Endothelial cell (in vitro differentiated cells): ENCODE data around the gene LRFN2. TPM values are rescaled to one million over a fixed set of nuclear protein-coding genes. Genes with fewer than 3 reads are reported as not detected.

Source experiments
- DNase-seq: peaks from one replicate; pipeline ENCODE4 v3.0.0; 2021; ENCODE audit warnings: low spot score
- H3K27ac Mint-ChIP-seq: one replicate; pipeline ENCODE4 v1.8.0; 2021; ENCODE audit warnings: mixed read lengths, inconsistent platforms; ENCODE audit not compliant: unreplicated experiment
- H3K27me3 Mint-ChIP-seq: one replicate; pipeline ENCODE4 v1.8.0; 2021; ENCODE audit warnings: mild to moderate bottlenecking, moderate library complexity, mixed read lengths, inconsistent platforms; ENCODE audit not compliant: unreplicated experiment
- H3K36me3 Mint-ChIP-seq: one replicate; pipeline ENCODE4 v1.8.0; 2021; ENCODE audit warnings: mild to moderate bottlenecking, low read depth, mixed read lengths, inconsistent platforms; ENCODE audit not compliant: unreplicated experiment
- H3K4me1 Mint-ChIP-seq: one replicate; pipeline ENCODE4 v1.8.0; 2021; ENCODE audit warnings: mild to moderate bottlenecking, mixed read lengths, inconsistent platforms; ENCODE audit not compliant: unreplicated experiment
- H3K4me3 Mint-ChIP-seq: one replicate; pipeline ENCODE4 v1.8.0; 2021; ENCODE audit warnings: mild to moderate bottlenecking, mixed read lengths, inconsistent platforms; ENCODE audit not compliant: unreplicated experiment
- H3K9me3 Mint-ChIP-seq: one replicate; pipeline ENCODE4 v1.8.0; 2021; ENCODE audit warnings: mixed read lengths, inconsistent platforms; ENCODE audit not compliant: unreplicated experiment
- total RNA-seq: library from RNA; stranded (reverse); fragmentation: NEBNext Ultra II Directional; extraction: Animal tissue kit (Norgen Biotek cat#: 25700); gene quantifications from one replicate; pipeline ENCODE4 v1.2.1, GENCODE V29; 2021; ENCODE audit not compliant: unreplicated experiment
- TF ChIP-seq, protein P1 (sequence below): fragments of 200-600 bp; sonication (generic); IDR thresholded peaks from one replicate; pipeline ENCODE4 v1.5.0; 2021; ENCODE audit warnings: antibody characterized with exemption; ENCODE audit not compliant: unreplicated experiment

The LRFN2 gene
- total RNA-seq, 1 donor from 2014 or later = 0.59 TPM

DNA sequence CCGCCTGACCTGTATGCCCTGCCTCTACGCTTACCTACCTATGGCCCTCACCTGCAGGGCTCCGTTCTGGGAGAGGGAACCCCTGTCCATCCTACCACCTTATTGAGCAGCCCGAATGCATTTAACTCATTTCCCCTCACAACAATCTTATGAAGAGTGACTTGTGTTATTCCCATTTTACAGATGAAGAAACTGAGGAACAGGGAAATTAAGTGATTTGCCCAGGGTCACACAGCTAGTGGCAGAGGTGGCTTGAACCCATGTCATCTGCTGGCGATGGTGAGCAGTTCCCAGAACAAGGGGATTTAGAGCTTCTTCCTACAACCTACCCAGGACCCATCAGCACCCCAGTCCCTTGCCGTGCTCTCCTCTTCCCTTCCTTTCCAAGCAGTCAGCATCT is 42.3 kb upstream of the LRFN2 start:
- no peak overlapping the region for H3K27ac Mint-ChIP-seq
- H3K9me3 Mint-ChIP-seq = no peaks in the 10 kb centered on the region
- TF ChIP-seq, protein P1, sequence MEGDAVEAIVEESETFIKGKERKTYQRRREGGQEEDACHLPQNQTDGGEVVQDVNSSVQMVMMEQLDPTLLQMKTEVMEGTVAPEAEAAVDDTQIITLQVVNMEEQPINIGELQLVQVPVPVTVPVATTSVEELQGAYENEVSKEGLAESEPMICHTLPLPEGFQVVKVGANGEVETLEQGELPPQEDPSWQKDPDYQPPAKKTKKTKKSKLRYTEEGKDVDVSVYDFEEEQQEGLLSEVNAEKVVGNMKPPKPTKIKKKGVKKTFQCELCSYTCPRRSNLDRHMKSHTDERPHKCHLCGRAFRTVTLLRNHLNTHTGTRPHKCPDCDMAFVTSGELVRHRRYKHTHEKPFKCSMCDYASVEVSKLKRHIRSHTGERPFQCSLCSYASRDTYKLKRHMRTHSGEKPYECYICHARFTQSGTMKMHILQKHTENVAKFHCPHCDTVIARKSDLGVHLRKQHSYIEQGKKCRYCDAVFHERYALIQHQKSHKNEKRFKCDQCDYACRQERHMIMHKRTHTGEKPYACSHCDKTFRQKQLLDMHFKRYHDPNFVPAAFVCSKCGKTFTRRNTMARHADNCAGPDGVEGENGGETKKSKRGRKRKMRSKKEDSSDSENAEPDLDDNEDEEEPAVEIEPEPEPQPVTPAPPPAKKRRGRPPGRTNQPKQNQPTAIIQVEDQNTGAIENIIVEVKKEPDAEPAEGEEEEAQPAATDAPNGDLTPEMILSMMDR = no peak

DNA sequence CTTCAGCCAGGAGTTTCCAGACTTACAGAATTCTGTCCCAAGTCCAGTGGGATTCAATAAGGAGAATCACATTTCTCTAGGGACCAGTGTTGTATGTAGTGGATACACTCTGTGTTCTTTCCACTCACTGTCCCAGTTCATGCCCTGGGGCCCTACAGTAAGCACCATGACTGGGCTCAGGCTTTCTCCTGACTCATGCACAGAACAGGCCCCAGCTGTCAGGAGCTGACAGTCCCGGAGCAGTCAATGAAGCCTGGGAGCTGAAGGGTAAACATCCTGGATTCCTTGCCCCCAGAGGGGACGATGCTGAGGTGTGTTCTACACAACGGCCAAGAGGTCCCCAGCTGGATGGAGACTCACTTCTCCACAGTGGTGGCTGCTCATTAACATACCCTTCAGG is 40.2 kb upstream of the LRFN2 start:
- Mint-ChIP-seq H3K27me3 (peaks cover 8% of the 10 kb centered on the region), H3K4me1 (peaks cover 15% of the 10 kb centered on the region), H3K27ac (no peak overlapping the region), H3K4me3 (no peak overlapping the region), H3K36me3 (no peaks in the 10 kb centered on the region), H3K9me3 (no peaks in the 10 kb centered on the region)
- TF ChIP-seq, protein P1 = no peak
- DNase-seq = no peak

More for the DNA sequence above, 42.3 kb upstream of the LRFN2 start:
- Mint-ChIP-seq H3K4me3 (no peak overlapping the region), H3K4me1 (peaks cover 16% of the 10 kb centered on the region), H3K36me3 (no peaks in the 10 kb centered on the region), H3K27me3 (peaks cover 9% of the 10 kb centered on the region)
- no peak for DNase-seq

DNA sequence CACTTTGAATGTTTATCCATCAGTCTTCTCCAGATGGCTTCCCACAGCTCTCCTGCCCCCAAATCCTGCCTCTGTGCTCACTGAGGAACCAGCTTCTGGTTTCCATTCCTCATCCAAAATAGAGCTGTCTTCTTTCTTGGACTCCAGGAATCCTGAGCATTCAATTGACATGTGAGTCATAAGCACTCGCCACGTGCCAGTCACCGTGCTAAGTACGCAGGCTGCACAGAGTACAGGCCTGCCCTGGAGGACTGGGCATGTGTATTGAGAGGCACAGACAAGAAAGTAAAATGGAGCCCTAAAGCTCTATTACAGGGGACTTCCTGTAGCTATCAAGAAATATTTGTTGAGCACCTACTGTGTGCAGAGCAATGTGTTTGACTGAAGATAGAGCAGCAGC is 39.7 kb upstream of the LRFN2 start:
- TF ChIP-seq, protein P1 = no peak
- no peaks in the 10 kb centered on the region for H3K9me3 Mint-ChIP-seq

DNA sequence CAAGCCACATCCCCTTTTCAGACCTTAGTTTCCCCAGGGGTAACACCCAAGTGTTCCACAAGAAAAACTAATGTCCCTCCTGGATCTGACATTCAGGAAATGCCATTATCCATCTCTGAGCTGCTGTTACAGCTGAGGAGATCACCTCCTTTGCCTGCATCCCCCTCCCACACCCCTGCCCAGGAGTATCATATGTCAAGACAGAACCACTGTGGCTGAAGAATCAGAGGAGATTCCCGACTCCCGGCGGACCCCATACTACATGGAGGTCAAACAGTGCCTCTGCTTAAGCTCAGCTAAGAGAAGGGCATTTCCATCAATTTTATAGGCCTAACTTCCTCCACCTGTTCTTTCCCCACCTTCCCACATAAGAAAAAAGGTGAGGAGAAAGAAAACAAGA is 36.8 kb upstream of the LRFN2 start:
- no peak for DNase-seq
- TF ChIP-seq, protein P1 = no peak
- Mint-ChIP-seq H3K36me3 (no peaks in the 10 kb centered on the region), H3K9me3 (no peaks in the 10 kb centered on the region), H3K27ac (no peak overlapping the region), H3K4me1 (peaks cover 3% of the 10 kb centered on the region), H3K4me3 (no peak overlapping the region), H3K27me3 (peaks cover 2% of the 10 kb centered on the region)

More for the DNA sequence above, 39.7 kb upstream of the LRFN2 start:
- peaks cover 11% of the 10 kb centered on the region for H3K4me1 Mint-ChIP-seq
- H3K4me3 Mint-ChIP-seq = no peak overlapping the region
- H3K27me3 Mint-ChIP-seq = peaks cover 8% of the 10 kb centered on the region
- no peak for DNase-seq
- H3K36me3 Mint-ChIP-seq = no peaks in the 10 kb centered on the region
- no peak overlapping the region for H3K27ac Mint-ChIP-seq

DNA sequence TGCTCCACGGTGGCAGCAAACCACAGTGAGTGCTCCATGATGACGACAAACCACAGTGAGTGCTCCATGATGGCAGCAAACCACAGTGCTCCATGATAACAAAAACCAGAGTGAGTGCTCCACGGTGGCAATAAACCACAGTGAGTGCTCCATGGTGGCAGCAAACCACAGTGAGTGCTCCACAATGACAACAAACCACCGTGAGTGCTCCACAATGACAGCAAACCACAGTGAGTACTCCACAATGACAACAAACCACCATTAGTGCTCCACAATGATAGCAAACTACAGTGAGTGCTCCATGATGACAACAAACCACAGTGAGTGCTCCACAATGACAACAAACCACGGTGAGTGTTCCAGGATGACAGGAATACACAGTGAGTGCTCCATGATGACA is 36.0 kb upstream of the LRFN2 start:
- TF ChIP-seq, protein P1 = no peak
- no peak for DNase-seq
- no peak overlapping the region for H3K27ac Mint-ChIP-seq
- no peak overlapping the region for H3K4me3 Mint-ChIP-seq
- peaks cover 2% of the 10 kb centered on the region for H3K27me3 Mint-ChIP-seq
- H3K9me3 Mint-ChIP-seq = no peaks in the 10 kb centered on the region
- peaks cover 3% of the 10 kb centered on the region for H3K4me1 Mint-ChIP-seq
- H3K36me3 Mint-ChIP-seq = no peaks in the 10 kb centered on the region
